GM18909 (cell line): ENCODE results near the gene IER2.
"Not testable (repeated sequence)": the region's sequence is repeated elsewhere in the genome, so short reads cannot be mapped to it uniquely, and the experiment has no call there.

Source experiments
- ATAC-seq: cut with Tn5 transposase; IDR thresholded peaks from one replicate; pipeline ENCODE4 v1.9.1; 2021; ENCODE audit warnings: mild to moderate bottlenecking; ENCODE audit not compliant: unreplicated experiment, poor library complexity

Gene IER2

GRCh38 chr19:13189600-13189999, 39.4 kb downstream of the IER2 start:
- no peak for ATAC-seq

- no peak for ATAC-seq
Measured at GRCh38 chr19:13190781-13191540, 40.8 kb downstream of the IER2 start.

- no peak for ATAC-seq
Measured at GRCh38 chr19:13195678-13196077, 45.5 kb downstream of the IER2 start.

GRCh38 chr19:13198634-13199033, 48.4 kb downstream of the IER2 start:
- ATAC-seq = no peak

- ATAC-seq = not testable (repeated sequence)
Measured at GRCh38 chr19:13202112-13202511, 51.9 kb downstream of the IER2 start.
